ENCODE results near the gene UBXN11.

UBXN11 gene

DNA sequence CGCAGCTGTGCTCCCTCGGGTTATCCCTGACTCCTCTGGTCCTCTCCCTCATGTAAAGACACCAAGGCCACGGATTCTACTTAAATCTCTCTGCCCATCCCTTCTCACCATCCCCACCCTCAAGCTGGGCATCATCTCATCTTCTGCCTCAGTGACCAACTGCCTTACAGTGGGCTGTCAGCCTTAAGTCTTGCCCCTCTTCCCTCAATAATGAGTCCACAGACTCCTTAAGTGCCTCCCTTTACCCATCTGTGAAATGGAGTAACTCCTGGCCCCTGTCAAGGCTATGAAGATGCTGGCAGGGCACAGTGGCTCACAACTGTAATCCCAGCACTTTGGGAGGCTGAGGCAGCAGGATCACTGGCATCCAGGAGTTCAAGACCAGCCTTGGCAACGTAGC, 14.5 kb downstream of the UBXN11 start:
- Histone ChIP-seq H3K4me1 (ENCODE audit: insufficient read depth, low read length) (peaks cover 52% of the 10 kb centered on the region), H4K20me1 (ENCODE audit: insufficient read depth, low read length) (no peaks in the 10 kb centered on the region), H3K4me3 (ENCODE audit: low read depth in 1 of 2, low read length in 2 of 2) (no peak overlapping the region), H2AFZ (ENCODE audit: low read depth, low read length) (no peak overlapping the region), H3K27ac (ENCODE audit: low read length) (0 out of 2 replicates have a peak overlapping the region, but pooled peaks have one; percentile 93), H3K9me3 (ENCODE audit: insufficient read depth, low read length, severe bottlenecking) (no peaks in the 10 kb centered on the region), H3K79me2 (ENCODE audit: insufficient read depth, low read length) (no peaks in the 10 kb centered on the region), H3K36me3 (ENCODE audit: insufficient read depth, low read length) (no peaks in the 10 kb centered on the region), H3K4me2 (ENCODE audit: insufficient read depth, low read length) (no peak overlapping the region), H3K9ac (ENCODE audit: low read depth, low read length) (no peak overlapping the region), H3K27me3 (ENCODE audit: insufficient read depth, low read length, poor library complexity) (no peaks in the 10 kb centered on the region)
- ATAC-seq (ENCODE audit: insufficient read depth, low read depth) (no peak), DNase-seq (no peak)
- TF ChIP-seq, protein P1, sequence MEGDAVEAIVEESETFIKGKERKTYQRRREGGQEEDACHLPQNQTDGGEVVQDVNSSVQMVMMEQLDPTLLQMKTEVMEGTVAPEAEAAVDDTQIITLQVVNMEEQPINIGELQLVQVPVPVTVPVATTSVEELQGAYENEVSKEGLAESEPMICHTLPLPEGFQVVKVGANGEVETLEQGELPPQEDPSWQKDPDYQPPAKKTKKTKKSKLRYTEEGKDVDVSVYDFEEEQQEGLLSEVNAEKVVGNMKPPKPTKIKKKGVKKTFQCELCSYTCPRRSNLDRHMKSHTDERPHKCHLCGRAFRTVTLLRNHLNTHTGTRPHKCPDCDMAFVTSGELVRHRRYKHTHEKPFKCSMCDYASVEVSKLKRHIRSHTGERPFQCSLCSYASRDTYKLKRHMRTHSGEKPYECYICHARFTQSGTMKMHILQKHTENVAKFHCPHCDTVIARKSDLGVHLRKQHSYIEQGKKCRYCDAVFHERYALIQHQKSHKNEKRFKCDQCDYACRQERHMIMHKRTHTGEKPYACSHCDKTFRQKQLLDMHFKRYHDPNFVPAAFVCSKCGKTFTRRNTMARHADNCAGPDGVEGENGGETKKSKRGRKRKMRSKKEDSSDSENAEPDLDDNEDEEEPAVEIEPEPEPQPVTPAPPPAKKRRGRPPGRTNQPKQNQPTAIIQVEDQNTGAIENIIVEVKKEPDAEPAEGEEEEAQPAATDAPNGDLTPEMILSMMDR (IDR thresholded peaks at IDR 0.05; ENCODE audit: borderline replicate concordance, extremely low read depth, low read length, poor library complexity, severe bottlenecking), result no peak
- TF ChIP-seq EZH2 (IDR thresholded peaks at IDR 0.05; ENCODE audit: borderline replicate concordance, low read depth, low read length, severe bottlenecking), result no peak

GRCh38 chr1:26291433-26291832, 15.0 kb downstream of the UBXN11 start:
- H3K9ac ChIP-seq (ENCODE audit: low read depth, low read length), result 0 out of 2 replicates have a peak overlapping the region, but pooled peaks have one; percentile 45
- no peaks in the 10 kb centered on the region for H3K9me3 ChIP-seq (ENCODE audit: insufficient read depth, low read length, severe bottlenecking)
- no peaks in the 10 kb centered on the region for H4K20me1 ChIP-seq (ENCODE audit: insufficient read depth, low read length)
- H3K27ac ChIP-seq (ENCODE audit: low read length), result peak overlapping the region; percentile 93
- H3K27me3 ChIP-seq (ENCODE audit: insufficient read depth, low read length, poor library complexity), result no peaks in the 10 kb centered on the region
- ATAC-seq (ENCODE audit: insufficient read depth, low read depth) (no peak), DNase-seq (no peak)
- no peaks in the 10 kb centered on the region for H3K79me2 ChIP-seq (ENCODE audit: insufficient read depth, low read length)
- no peaks in the 10 kb centered on the region for H3K36me3 ChIP-seq (ENCODE audit: insufficient read depth, low read length)
- no peak for TF ChIP-seq EZH2 (IDR thresholded peaks at IDR 0.05; ENCODE audit: borderline replicate concordance, low read depth, low read length, severe bottlenecking)
- TF ChIP-seq, protein P1 (IDR thresholded peaks at IDR 0.05; ENCODE audit: borderline replicate concordance, extremely low read depth, low read length, poor library complexity, severe bottlenecking), result no peak
- peaks cover 57% of the 10 kb centered on the region for H3K4me1 ChIP-seq (ENCODE audit: insufficient read depth, low read length)
- no peak overlapping the region for H3K4me2 ChIP-seq (ENCODE audit: insufficient read depth, low read length)
- H2AFZ ChIP-seq (ENCODE audit: low read depth, low read length), result no peak overlapping the region
- H3K4me3 ChIP-seq (ENCODE audit: low read depth in 1 of 2, low read length in 2 of 2), result no peak overlapping the region

DNA sequence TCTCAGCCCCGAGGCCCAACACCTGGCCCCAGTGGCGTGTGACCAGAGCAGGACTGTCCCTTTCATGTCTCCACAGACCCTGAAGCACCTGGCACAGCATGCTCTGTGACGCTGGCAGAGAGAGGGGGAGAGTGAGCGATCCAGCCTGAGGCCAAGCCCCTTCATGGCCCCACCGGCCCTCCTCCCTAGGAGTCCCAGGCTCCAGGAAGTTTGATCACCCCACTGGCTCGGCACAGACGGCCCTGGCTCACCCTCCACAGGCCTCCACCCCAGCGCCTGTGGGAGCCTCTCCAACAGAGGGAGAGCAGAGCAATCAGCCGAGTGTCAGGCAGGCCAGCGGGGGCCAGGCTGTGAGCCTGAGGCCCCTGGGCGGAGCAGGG, 15.6 kb downstream of the UBXN11 start:
- H4K20me1 ChIP-seq (ENCODE audit: insufficient read depth, low read length), result no peaks in the 10 kb centered on the region
- no peaks in the 10 kb centered on the region for H3K36me3 ChIP-seq (ENCODE audit: insufficient read depth, low read length)
- H3K9ac ChIP-seq (ENCODE audit: low read depth, low read length), result peak overlapping the region; percentile 45
- peaks cover 63% of the 10 kb centered on the region for H3K4me1 ChIP-seq (ENCODE audit: insufficient read depth, low read length)
- ATAC-seq (ENCODE audit: insufficient read depth, low read depth) (no peak), DNase-seq (no peak)
- no peaks in the 10 kb centered on the region for H3K79me2 ChIP-seq (ENCODE audit: insufficient read depth, low read length)
- no peaks in the 10 kb centered on the region for H3K9me3 ChIP-seq (ENCODE audit: insufficient read depth, low read length, severe bottlenecking)
- H3K27ac ChIP-seq (ENCODE audit: low read length), result peak overlapping the region; percentile 93
- no peak overlapping the region for H3K4me2 ChIP-seq (ENCODE audit: insufficient read depth, low read length)
- H2AFZ ChIP-seq (ENCODE audit: low read depth, low read length), result no peak overlapping the region
- no peaks in the 10 kb centered on the region for H3K27me3 ChIP-seq (ENCODE audit: insufficient read depth, low read length, poor library complexity)
- H3K4me3 ChIP-seq (ENCODE audit: low read depth in 1 of 2, low read length in 2 of 2), result no peak overlapping the region
- TF ChIP-seq, protein P1 (IDR thresholded peaks at IDR 0.05; ENCODE audit: borderline replicate concordance, extremely low read depth, low read length, poor library complexity, severe bottlenecking), result no peak
- TF ChIP-seq EZH2 (IDR thresholded peaks at IDR 0.05; ENCODE audit: borderline replicate concordance, low read depth, low read length, severe bottlenecking), result no peak

All from DND-41 (cell line).